GM12872 (cell line): ENCODE data around the gene NRF1.

Experiments used
- TF ChIP-seq, protein P1 (sequence below): IDR thresholded peaks from 3 replicates; pipeline ENCODE4 v1.5.1; 2011; ENCODE audit warnings: low read depth, mild to moderate bottlenecking, low read length, moderate library complexity; ENCODE audit not compliant: insufficient read depth

Gene NRF1

DNA sequence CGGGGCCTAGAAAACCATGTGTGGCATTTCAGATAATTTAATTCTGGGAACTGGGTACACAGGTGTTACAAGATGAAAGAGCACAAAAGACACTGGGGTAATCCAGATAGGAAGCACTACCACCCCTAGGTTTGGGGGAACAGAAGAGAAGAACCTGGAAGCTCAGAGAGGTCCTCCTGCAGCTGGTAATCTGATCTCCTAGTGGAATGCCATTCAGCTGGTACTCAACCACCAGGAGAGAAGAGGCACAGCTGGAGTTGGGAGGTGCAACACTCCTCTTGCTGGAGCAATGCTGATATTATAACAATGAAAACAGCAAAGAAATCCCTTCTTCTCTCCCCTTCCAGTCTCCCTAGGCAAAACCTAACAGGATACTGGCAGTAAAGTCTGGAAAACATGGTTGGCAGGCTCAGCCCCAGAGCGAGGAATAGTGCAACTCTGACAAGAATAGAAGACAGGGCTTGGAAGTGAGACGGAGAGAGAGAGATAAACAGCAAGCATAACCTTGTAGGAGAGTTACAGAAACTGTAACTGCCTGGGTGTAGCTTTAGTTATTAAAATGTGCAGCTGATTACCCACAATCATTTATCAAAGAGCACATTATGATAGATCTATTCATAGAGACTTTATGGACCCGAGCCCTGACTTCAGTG is 35.0 kb downstream of the NRF1 start:
- TF ChIP-seq, protein P1, sequence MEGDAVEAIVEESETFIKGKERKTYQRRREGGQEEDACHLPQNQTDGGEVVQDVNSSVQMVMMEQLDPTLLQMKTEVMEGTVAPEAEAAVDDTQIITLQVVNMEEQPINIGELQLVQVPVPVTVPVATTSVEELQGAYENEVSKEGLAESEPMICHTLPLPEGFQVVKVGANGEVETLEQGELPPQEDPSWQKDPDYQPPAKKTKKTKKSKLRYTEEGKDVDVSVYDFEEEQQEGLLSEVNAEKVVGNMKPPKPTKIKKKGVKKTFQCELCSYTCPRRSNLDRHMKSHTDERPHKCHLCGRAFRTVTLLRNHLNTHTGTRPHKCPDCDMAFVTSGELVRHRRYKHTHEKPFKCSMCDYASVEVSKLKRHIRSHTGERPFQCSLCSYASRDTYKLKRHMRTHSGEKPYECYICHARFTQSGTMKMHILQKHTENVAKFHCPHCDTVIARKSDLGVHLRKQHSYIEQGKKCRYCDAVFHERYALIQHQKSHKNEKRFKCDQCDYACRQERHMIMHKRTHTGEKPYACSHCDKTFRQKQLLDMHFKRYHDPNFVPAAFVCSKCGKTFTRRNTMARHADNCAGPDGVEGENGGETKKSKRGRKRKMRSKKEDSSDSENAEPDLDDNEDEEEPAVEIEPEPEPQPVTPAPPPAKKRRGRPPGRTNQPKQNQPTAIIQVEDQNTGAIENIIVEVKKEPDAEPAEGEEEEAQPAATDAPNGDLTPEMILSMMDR = no peak

DNA sequence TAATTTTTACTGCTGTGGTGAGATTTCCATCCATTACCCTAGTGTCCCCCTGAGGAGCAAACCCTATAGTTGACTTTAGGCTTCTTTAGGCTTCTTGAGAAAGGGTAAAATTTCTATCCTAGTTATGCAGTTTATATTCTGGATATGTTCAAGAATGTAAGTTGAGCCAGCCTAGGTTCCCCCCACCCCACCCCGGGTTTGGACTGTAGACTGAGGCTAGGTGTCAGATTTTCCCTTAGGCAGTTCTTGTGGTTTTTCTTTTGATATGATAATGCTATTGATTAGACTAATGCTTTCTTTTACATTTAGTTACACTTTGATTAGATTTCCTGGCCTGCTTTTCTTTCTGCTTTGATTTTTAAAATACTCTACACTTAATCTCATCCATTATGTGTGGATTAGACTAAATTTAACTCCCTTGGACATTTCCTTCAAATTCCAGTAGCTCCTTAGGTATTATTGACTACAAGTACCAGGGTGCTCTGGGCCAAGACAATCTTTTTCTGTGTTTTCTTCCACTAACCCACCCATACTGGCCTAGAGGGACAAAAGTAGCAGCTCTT is 37.7 kb downstream of the NRF1 start:
- TF ChIP-seq, protein P1 = no peak

DNA sequence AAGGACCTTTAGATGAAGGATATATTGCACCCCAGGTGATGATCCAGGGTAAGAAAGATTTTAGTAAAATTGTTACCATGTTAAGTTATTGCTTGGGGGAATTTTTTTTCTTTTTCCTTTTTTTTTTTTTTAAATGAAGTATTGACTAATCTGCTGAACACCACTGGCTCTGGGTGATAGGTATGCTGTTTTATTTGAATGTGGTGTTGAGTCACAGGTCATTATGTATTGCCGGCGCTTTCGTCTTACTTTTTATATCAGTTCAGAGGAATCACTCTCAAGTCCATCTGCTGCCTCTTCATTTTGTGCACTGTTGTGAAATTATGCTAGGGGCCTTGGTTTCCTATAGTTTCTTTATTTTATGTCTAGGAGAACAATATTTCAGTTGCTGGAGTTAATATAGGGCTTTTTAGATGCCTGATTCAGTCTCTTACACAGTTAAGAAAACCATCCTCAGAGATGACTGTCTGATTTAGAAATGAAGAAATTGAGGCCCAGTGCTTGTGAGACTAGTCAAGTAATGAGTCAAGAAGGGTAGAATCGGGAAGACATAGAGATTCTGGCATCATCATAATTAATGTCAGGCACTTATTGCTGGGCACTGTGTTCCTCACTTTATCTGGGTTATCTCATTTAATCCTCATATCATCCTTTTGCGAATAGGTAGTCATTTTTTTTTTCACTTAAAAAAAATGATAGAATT is 38.7 kb downstream of the NRF1 start:
- TF ChIP-seq, protein P1 = no peak

- TF ChIP-seq, protein P1 = no peak
Measured at GRCh38 chr7:129652914-129653313, 41.4 kb downstream of the NRF1 start.

GRCh38 chr7:129655811-129656210 is 44.3 kb downstream of the NRF1 start:
- TF ChIP-seq, protein P1 = no peak

DNA sequence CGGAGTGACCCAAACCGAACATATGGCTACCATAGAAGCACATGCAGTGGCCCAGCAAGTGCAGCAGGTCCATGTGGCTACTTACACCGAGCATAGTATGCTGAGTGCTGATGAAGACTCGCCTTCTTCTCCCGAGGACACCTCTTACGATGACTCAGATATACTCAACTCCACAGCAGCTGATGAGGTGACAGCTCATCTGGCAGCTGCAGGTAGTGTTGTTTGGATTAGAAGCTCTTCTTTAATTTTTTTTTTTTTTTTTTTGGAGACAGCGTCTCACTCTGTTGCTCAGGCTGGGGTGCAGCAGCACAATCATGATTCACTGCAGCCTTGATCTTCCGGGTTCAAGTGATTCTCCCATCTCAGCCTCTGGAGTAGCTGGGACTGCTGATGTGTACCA is 45.8 kb downstream of the NRF1 start:
- TF ChIP-seq, protein P1 = no peak

GRCh38 chr7:129661645-129662182 is 50.2 kb downstream of the NRF1 start:
- TF ChIP-seq, protein P1 = no peak
